Gastrocnemius medialis (tissue), 4 donors: Measurements from ENCODE around the gene LRRC75B.
"Not testable (repeated sequence)": the region's sequence is repeated elsewhere in the genome, so short reads cannot be mapped to it uniquely, and the experiment has no call there.

Experiments
- CTCF ChIP-seq, 5 experiments: fragments of 450-650 bp in 3 of 5; fragments of 200-600 bp in 2 of 5; sonication (generic) in 2 of 5; IDR thresholded peaks in 4 of 5; conservative IDR thresholded peaks in 1 of 5; 1 replicate in 4 of 5; 2 replicates in 1 of 5; pipeline ENCODE4 v1.5.1; 2016 to 2019; ENCODE audit warnings: antibody characterized with exemption in 5 of 5, mild to moderate bottlenecking in 3 of 5, moderate library complexity in 3 of 5
- POLR2A ChIP-seq, 2 donors: fragments of 450-650 bp; IDR thresholded peaks; one replicate each; pipeline ENCODE4 v1.6.1; 2017; ENCODE audit warnings: antibody characterized with exemption in 2 of 2, mild to moderate bottlenecking in 2 of 2, moderate library complexity in 2 of 2

GRCh38 chr22:24597076-24597475, 4.2 kb upstream of the LRRC75B start:
- not testable (repeated sequence) for TF ChIP-seq POLR2A (IDR thresholded peaks at IDR 0.05); CTCF (IDR thresholded peaks at IDR 0.05 in 4 of 5, conservative IDR thresholded peaks at IDR 0.05 in 1 of 5)
